OCI-LY7 (cell line): ENCODE measurements around the gene STRADA.

Source experiments
- EZH2phosphoT487 ChIP-seq: fragments of 200-600 bp; sonication (generic); IDR thresholded peaks from 2 replicates; pipeline ENCODE4 v1.6.1; 2018; ENCODE audit warnings: low read depth, borderline replicate concordance, mild to moderate bottlenecking, mixed run types, antibody characterized with exemption, low read length, moderate library complexity, mixed read lengths
- TF ChIP-seq, protein P1 (sequence below): fragments of 200-600 bp; sonication (generic); conservative IDR thresholded peaks from 2 replicates; pipeline ENCODE4 v1.5.1; 2014; ENCODE audit warnings: mild to moderate bottlenecking, antibody characterized with exemption, low read length, moderate library complexity, mixed read lengths

DNA sequence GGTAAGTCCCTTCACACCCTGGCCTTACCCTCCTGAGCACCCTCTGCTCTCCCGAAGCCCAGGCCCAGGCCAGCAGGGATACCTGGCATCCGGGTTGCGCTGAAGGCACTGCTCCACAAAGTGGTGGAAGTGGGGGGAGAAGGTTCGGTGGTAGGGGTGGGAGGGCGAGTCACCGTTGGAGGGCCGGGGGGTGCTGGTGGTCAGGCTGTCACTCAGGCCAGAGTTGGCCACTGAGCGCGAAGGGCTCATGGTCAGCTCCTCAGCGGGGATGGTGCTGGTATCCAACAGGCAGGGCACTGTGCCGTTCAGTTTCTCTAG lies 37.4 kb downstream of the STRADA start:
- TF ChIP-seq, protein P1, sequence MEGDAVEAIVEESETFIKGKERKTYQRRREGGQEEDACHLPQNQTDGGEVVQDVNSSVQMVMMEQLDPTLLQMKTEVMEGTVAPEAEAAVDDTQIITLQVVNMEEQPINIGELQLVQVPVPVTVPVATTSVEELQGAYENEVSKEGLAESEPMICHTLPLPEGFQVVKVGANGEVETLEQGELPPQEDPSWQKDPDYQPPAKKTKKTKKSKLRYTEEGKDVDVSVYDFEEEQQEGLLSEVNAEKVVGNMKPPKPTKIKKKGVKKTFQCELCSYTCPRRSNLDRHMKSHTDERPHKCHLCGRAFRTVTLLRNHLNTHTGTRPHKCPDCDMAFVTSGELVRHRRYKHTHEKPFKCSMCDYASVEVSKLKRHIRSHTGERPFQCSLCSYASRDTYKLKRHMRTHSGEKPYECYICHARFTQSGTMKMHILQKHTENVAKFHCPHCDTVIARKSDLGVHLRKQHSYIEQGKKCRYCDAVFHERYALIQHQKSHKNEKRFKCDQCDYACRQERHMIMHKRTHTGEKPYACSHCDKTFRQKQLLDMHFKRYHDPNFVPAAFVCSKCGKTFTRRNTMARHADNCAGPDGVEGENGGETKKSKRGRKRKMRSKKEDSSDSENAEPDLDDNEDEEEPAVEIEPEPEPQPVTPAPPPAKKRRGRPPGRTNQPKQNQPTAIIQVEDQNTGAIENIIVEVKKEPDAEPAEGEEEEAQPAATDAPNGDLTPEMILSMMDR: no peak
- no peak for TF ChIP-seq EZH2phosphoT487
